Activated naive CD8-positive, alpha-beta T cell treated with anti-CD3 and anti-CD28 coated beads, Interleukin-2, amount 10 ng/mL, durations not matched to agents 7 days and 5 days (primary cell): Measurements from ENCODE around the gene DOCK1. TPM values are rescaled to one million over a fixed set of nuclear protein-coding genes. Genes with fewer than 3 reads are reported as not detected.
"Not testable (repeated sequence)": the region's sequence is repeated elsewhere in the genome, so short reads cannot be mapped to it uniquely, and the experiment has no call there.

ENCODE experiments used
- ATAC-seq: fragments of 150-1000 bp; cut with Tn5 transposase; one replicate; pipeline ENCODE4 v1.10.0; 2021; ENCODE audit warnings: low read depth, moderate library complexity
- POLR2A ChIA-PET: fragments of 350-600 bp; sonication (Branson Sonifier 250); formaldehyde crosslinking; loops from one replicate; lab custom pipeline; 2021; ENCODE audit warnings: antibody characterized with exemption; lab: Charles Lee
- DNase-seq: peaks from one replicate; pipeline ENCODE4 v3.0.0; 2021
- H3K27ac Mint-ChIP-seq: one replicate; pipeline ENCODE4 v1.8.0; 2022; ENCODE audit warnings: mild to moderate bottlenecking, mixed read lengths
- H3K27me3 Mint-ChIP-seq: one replicate; pipeline ENCODE4 v1.8.0; 2022; ENCODE audit warnings: mild to moderate bottlenecking, moderate library complexity, mixed read lengths
- H3K36me3 Mint-ChIP-seq: one replicate; pipeline ENCODE4 v1.8.0; 2021; ENCODE audit warnings: mild to moderate bottlenecking, mixed read lengths
- H3K4me1 Mint-ChIP-seq: one replicate; pipeline ENCODE4 v1.8.0; 2021; ENCODE audit warnings: mixed read lengths
- H3K4me3 Mint-ChIP-seq: one replicate; pipeline ENCODE4 v1.8.0; 2022; ENCODE audit warnings: mild to moderate bottlenecking, moderate library complexity, mixed read lengths
- H3K9me3 Mint-ChIP-seq: one replicate; pipeline ENCODE4 v1.8.0; 2021; ENCODE audit warnings: mixed read lengths
- total RNA-seq, 2 experiments: library from RNA; stranded (reverse); gene quantifications; one replicate each; pipeline ENCODE4 v1.2.3, GENCODE V29; 2021

Gene DOCK1
- total RNA-seq, 2 experiments from 2014 or later: 0.06 to 0.14 TPM

GRCh38 chr10:126907423-126907970 is 2.3 kb downstream of the DOCK1 start:
- no peak overlapping the region for H3K27ac Mint-ChIP-seq
- H3K9me3 Mint-ChIP-seq: no peaks in the 10 kb centered on the region
- ATAC-seq (no peak), DNase-seq (no peak)
- peaks cover 1% of the 10 kb centered on the region for H3K36me3 Mint-ChIP-seq
- no peaks in the 10 kb centered on the region for H3K4me1 Mint-ChIP-seq
- H3K27me3 Mint-ChIP-seq: peaks cover 19% of the 10 kb centered on the region
- no peak overlapping the region for H3K4me3 Mint-ChIP-seq
- POLR2A ChIA-PET: no interaction called here

GRCh38 chr10:126908225-126908624 is 3.0 kb downstream of the DOCK1 start:
- ATAC-seq: no peak
- Mint-ChIP-seq H3K9me3 (no peaks in the 10 kb centered on the region), H3K4me3 (no peak overlapping the region), H3K36me3 (peaks cover 1% of the 10 kb centered on the region), H3K27me3 (peaks cover 19% of the 10 kb centered on the region), H3K27ac (no peak overlapping the region), H3K4me1 (no peaks in the 10 kb centered on the region)
- POLR2A ChIA-PET: no interaction called here
- DNase-seq: no peak

- Mint-ChIP-seq H3K27ac (no peak overlapping the region), H3K9me3 (no peaks in the 10 kb centered on the region), H3K27me3 (peaks cover 15% of the 10 kb centered on the region), H3K4me3 (no peak overlapping the region), H3K36me3 (peaks cover 1% of the 10 kb centered on the region), H3K4me1 (no peaks in the 10 kb centered on the region)
- ATAC-seq (no peak), DNase-seq (no peak)
- POLR2A ChIA-PET: no interaction called here
Measured at GRCh38 chr10:126908729-126909128, 3.5 kb downstream of the DOCK1 start.

GRCh38 chr10:126909147-126909546 is 3.9 kb downstream of the DOCK1 start:
- DNase-seq (no peak), ATAC-seq (no peak)
- Mint-ChIP-seq H3K27me3 (peaks cover 12% of the 10 kb centered on the region), H3K27ac (no peak overlapping the region), H3K4me3 (no peak overlapping the region), H3K36me3 (peaks cover 1% of the 10 kb centered on the region), H3K4me1 (no peaks in the 10 kb centered on the region), H3K9me3 (no peaks in the 10 kb centered on the region)
- POLR2A ChIA-PET: no interaction called here

GRCh38 chr10:126910196-126910595 is 5.0 kb downstream of the DOCK1 start:
- POLR2A ChIA-PET: no interaction called here
- H3K9me3 Mint-ChIP-seq: no peaks in the 10 kb centered on the region
- DNase-seq (no peak), ATAC-seq (no peak)
- peaks cover 1% of the 10 kb centered on the region for H3K36me3 Mint-ChIP-seq
- H3K4me1 Mint-ChIP-seq: no peaks in the 10 kb centered on the region
- no peak overlapping the region for H3K27ac Mint-ChIP-seq
- peaks cover 6% of the 10 kb centered on the region for H3K27me3 Mint-ChIP-seq
- H3K4me3 Mint-ChIP-seq: no peak overlapping the region

GRCh38 chr10:126910798-126911197 is 5.6 kb downstream of the DOCK1 start:
- no peaks in the 10 kb centered on the region for H3K9me3 Mint-ChIP-seq
- DNase-seq (no peak), ATAC-seq (no peak)
- no peaks in the 10 kb centered on the region for H3K4me1 Mint-ChIP-seq
- H3K36me3 Mint-ChIP-seq: peaks cover 1% of the 10 kb centered on the region
- peaks cover 4% of the 10 kb centered on the region for H3K27me3 Mint-ChIP-seq
- POLR2A ChIA-PET: no interaction called here
- no peak overlapping the region for H3K27ac Mint-ChIP-seq
- no peak overlapping the region for H3K4me3 Mint-ChIP-seq

GRCh38 chr10:126911301-126911700 is 6.1 kb downstream of the DOCK1 start:
- Mint-ChIP-seq H3K36me3 (peaks cover under 1% of the 10 kb centered on the region), H3K27ac (no peak overlapping the region), H3K9me3 (peaks cover 2% of the 10 kb centered on the region), H3K4me3 (no peak overlapping the region), H3K4me1 (no peaks in the 10 kb centered on the region), H3K27me3 (peaks cover 4% of the 10 kb centered on the region)
- POLR2A ChIA-PET: no interaction called here
- DNase-seq (no peak), ATAC-seq (no peak)

- Mint-ChIP-seq H3K4me1 (no peaks in the 10 kb centered on the region), H3K27me3 (no peaks in the 10 kb centered on the region), H3K36me3 (no peaks in the 10 kb centered on the region), H3K9me3 (peaks cover 4% of the 10 kb centered on the region), H3K27ac (no peak overlapping the region), H3K4me3 (no peak overlapping the region)
- POLR2A ChIA-PET: no interaction called here
- ATAC-seq (no peak), DNase-seq (no peak)
Measured at GRCh38 chr10:126913316-126913715, 8.1 kb downstream of the DOCK1 start.

GRCh38 chr10:126914561-126914960 is 9.3 kb downstream of the DOCK1 start:
- DNase-seq (no peak), ATAC-seq (no peak)
- Mint-ChIP-seq H3K36me3 (no peaks in the 10 kb centered on the region), H3K27me3 (no peaks in the 10 kb centered on the region), H3K27ac (no peak overlapping the region), H3K4me1 (no peaks in the 10 kb centered on the region), H3K4me3 (no peak overlapping the region), H3K9me3 (peaks cover 4% of the 10 kb centered on the region)
- POLR2A ChIA-PET: no interaction called here

- ATAC-seq, H3K4me1 Mint-ChIP-seq, H3K9me3 Mint-ChIP-seq, DNase-seq, H3K27me3 Mint-ChIP-seq, POLR2A ChIA-PET, H3K4me3 Mint-ChIP-seq, H3K27ac Mint-ChIP-seq, H3K36me3 Mint-ChIP-seq: not testable (repeated sequence)
Measured at GRCh38 chr10:126916952-126917351, 11.7 kb downstream of the DOCK1 start.

- no peak overlapping the region for H3K4me3 Mint-ChIP-seq
- ATAC-seq: no peak
- POLR2A ChIA-PET: no interaction called here
Measured at GRCh38 chr10:126917375-126917774, 12.1 kb downstream of the DOCK1 start.

GRCh38 chr10:126917975-126918908 is 13.0 kb downstream of the DOCK1 start:
- no peaks in the 10 kb centered on the region for H3K36me3 Mint-ChIP-seq
- ATAC-seq (no peak), DNase-seq (no peak)
- no peak overlapping the region for H3K27ac Mint-ChIP-seq
- H3K9me3 Mint-ChIP-seq: peaks cover 7% of the 10 kb centered on the region
- POLR2A ChIA-PET: no interaction called here
- H3K27me3 Mint-ChIP-seq: no peaks in the 10 kb centered on the region
- no peak overlapping the region for H3K4me3 Mint-ChIP-seq
- H3K4me1 Mint-ChIP-seq: no peaks in the 10 kb centered on the region

More at GRCh38 chr10:126917375-126917774, 12.1 kb downstream of the DOCK1 start:
- DNase-seq: no peak
- H3K27ac Mint-ChIP-seq: no peak overlapping the region
- peaks cover 7% of the 10 kb centered on the region for H3K9me3 Mint-ChIP-seq
- H3K27me3 Mint-ChIP-seq: no peaks in the 10 kb centered on the region
- no peaks in the 10 kb centered on the region for H3K36me3 Mint-ChIP-seq
- H3K4me1 Mint-ChIP-seq: no peaks in the 10 kb centered on the region

GRCh38 chr10:126919426-126919825 is 14.2 kb downstream of the DOCK1 start:
- H3K4me1 Mint-ChIP-seq: no peaks in the 10 kb centered on the region
- no peaks in the 10 kb centered on the region for H3K36me3 Mint-ChIP-seq
- H3K4me3 Mint-ChIP-seq: no peak overlapping the region
- no peak for ATAC-seq
- peaks cover 7% of the 10 kb centered on the region for H3K9me3 Mint-ChIP-seq
- POLR2A ChIA-PET: no interaction called here
- H3K27ac Mint-ChIP-seq: no peak overlapping the region
- H3K27me3 Mint-ChIP-seq: no peaks in the 10 kb centered on the region
- DNase-seq: no peak

GRCh38 chr10:126921162-126921561 is 15.9 kb downstream of the DOCK1 start:
- Mint-ChIP-seq H3K9me3 (peaks cover 5% of the 10 kb centered on the region), H3K27me3 (no peaks in the 10 kb centered on the region), H3K4me1 (no peaks in the 10 kb centered on the region), H3K27ac (no peak overlapping the region), H3K4me3 (no peak overlapping the region), H3K36me3 (no peaks in the 10 kb centered on the region)
- DNase-seq (no peak), ATAC-seq (no peak)
- POLR2A ChIA-PET: no interaction called here
